Right ventricle myocardium superior (tissue), 1 donor: ENCODE measurements around the gene SLC17A7. TPM values are rescaled to one million over a fixed set of nuclear protein-coding genes. Genes with fewer than 3 reads are reported as not detected.
A peak's percentile ranks its signal among the peaks of the same experiment; 100 is the strongest.

Experiments used
- ATAC-seq: fragments of 200-7000 bp; cut with Tn5 transposase; one replicate; pipeline ENCODE4 v1.9.1; 2020; ENCODE audit warnings: mild to moderate bottlenecking; ENCODE audit not compliant: poor library complexity
- DNase-seq: peaks from one replicate; pipeline ENCODE4 v3.0.0-alpha.2; 2020
- intact Hi-C: fragments of 100-400 bp; cut with DNase I; formaldehyde crosslinking; loops from one replicate; pipeline ENCODE4 v1.11.2; 2022
- total RNA-seq: library from RNA; stranded (reverse); fragmentation: NEBNext Ultra II Directional; extraction: Animal tissue kit (Norgen Biotek cat#: 25700); gene quantifications from one replicate; pipeline ENCODE4 v1.2.1, GENCODE V29; 2021
- donor health status: DM: no; HTN: yes; CAD: no; lungs with severe emphysema.

Gene SLC17A7
- total RNA-seq, 1 donor from 2014 or later = 1.8 TPM

- intact Hi-C loops = no loop called here
- no peak for ATAC-seq
- DNase-seq = no peak
These were observed 21.1 kb downstream of the SLC17A7 start for GRCh38 chr19:49420227-49420626.

DNA sequence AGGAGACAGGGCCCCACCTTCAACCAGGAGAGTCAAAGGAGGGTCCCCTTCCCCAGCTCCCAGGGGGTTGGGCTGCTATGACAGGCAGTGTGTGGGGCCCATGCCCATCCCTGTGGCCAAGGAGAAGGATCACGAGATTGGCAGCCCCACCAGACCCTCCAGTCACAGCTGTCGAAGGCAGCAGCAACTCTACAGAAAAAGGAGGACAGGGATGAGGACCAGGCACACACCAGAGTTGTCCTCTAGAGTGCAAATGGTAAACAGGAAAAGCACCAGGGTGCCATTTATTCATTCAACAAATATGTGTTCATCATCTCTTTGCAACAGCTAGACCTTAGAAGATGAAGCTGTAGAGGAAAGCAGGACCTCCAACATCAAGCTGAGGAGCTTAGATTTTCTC is 22.2 kb downstream of the SLC17A7 start:
- ATAC-seq (no peak), DNase-seq (no peak)
- intact Hi-C loops = no loop called here

DNA sequence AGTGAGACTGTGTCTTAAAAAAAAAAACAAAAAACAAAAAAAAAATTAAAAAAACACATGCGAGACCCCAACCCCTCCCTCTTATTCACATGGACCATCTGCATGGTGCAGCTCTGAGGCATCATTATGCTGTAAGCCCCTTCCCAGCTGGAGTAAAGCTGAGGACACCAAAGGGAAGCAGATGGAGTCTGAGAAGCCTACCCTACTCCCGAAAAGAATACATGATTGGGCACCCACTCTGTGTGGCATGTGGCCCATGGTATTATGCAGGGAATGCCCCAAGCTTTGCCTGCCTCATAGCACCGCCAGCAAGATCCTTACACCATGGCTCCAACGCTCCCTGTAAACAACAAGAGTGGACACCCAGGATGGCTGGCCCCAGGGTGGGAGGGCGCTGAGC is 22.8 kb downstream of the SLC17A7 start:
- intact Hi-C loops = no loop called here
- DNase-seq (no peak), ATAC-seq (no peak)

GRCh38 chr19:49417088-49417487 is 24.2 kb downstream of the SLC17A7 start:
- intact Hi-C loops = no loop called here
- no peak for ATAC-seq
- no peak for DNase-seq

DNA sequence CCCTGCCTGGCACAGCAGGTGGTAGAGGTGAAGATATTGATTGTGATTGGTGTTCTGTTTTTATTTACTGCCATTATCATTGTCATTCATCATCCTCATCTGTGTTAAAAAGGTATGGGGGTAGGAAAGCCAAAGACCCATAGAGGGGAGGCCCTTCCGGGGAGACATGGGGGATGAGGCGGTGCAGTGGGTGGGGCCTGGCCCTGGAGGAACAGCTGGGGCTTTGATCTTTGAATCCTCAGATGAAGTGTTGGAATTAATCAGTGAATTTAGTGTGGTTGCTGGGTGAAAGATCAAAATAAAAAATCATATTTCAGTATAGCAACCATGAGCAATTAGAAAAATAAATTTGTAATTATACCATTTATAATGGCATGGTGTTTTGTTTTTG is 25.5 kb downstream of the SLC17A7 start:
- intact Hi-C loops = no loop called here
- no peak for ATAC-seq
- DNase-seq = no peak

GRCh38 chr19:49415102-49415809 is 26.1 kb downstream of the SLC17A7 start:
- ATAC-seq = no peak
- DNase-seq = no peak
- intact Hi-C loops = no loop called here

- intact Hi-C loops = no loop called here
- ATAC-seq = no peak
- no peak for DNase-seq
These were observed 27.1 kb downstream of the SLC17A7 start for GRCh38 chr19:49414256-49414655.

- intact Hi-C loops = no loop called here
- no peak for DNase-seq
- ATAC-seq = peak; percentile 18
These were observed 28.0 kb downstream of the SLC17A7 start for GRCh38 chr19:49413348-49413747.

DNA sequence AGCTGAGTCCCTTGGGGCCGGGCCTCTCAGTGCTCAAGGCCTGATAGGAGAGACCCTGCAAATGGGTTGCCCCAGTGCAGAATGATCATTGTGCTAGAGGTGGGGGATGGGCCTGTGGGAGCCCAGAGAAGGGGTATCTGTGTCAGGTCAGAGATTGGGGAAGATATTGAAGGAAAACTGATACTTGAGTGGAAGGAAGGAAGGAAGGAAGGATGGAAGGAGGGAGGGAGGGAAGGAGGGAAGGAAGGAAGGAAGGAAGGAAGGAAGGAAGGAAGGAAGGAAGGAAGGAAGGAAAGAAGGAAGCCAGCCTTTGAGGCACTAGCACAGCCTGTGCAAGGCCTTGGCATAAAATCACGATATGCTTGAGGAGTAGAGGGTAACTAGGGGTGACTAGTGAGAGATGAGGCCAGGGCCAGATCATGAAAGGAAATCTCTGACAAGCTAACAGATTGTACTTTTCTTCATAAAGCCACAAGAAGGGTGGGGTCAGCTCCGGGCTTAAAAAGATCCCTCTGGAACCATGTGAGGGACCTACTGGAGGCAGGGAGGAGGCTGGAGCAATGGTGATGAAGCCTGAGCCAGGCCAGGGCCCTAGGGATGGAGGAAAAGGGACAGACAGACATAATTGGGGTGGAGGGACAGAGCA is 29.5 kb downstream of the SLC17A7 start:
- ATAC-seq (no peak), DNase-seq (no peak)
- intact Hi-C loops = no loop called here

- ATAC-seq (no peak), DNase-seq (no peak)
- intact Hi-C loops = no loop called here
These were observed 31.8 kb downstream of the SLC17A7 start for GRCh38 chr19:49409441-49410029.

GRCh38 chr19:49408816-49409440 is 32.4 kb downstream of the SLC17A7 start:
- ATAC-seq (no peak), DNase-seq (no peak)
- intact Hi-C loops = no loop called here

GRCh38 chr19:49407482-49408015 is 33.8 kb downstream of the SLC17A7 start:
- ATAC-seq (no peak), DNase-seq (no peak)
- intact Hi-C loops = no loop called here

DNA sequence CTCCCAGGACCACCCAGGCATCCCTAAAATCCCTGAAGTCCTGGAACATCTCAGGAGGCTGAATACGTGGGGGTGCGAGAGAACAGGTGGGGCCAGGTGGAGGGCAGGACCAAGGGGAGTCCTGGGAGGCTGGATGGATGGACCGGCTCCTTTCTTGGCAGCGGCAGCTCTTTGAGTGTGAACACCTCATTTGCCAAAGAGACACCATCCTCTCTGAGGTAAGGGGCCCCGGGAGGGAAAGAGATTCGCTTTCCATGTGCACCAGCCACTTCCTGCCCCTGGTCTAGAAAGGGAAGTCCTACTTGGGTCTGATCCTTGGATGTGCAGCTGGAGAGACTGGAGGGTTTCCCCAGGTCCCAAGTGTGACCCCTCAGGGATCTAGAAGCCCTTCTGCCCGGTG is 34.2 kb downstream of the SLC17A7 start:
- no peak for ATAC-seq
- intact Hi-C loops = no loop called here
- no peak for DNase-seq

- intact Hi-C loops = no loop called here
- no peak for ATAC-seq
- DNase-seq = no peak
These were observed 37.7 kb downstream of the SLC17A7 start for GRCh38 chr19:49403404-49404187.

GRCh38 chr19:49400029-49400428 is 41.3 kb downstream of the SLC17A7 start:
- intact Hi-C loops = no loop called here
- DNase-seq = no peak
- no peak for ATAC-seq

DNA sequence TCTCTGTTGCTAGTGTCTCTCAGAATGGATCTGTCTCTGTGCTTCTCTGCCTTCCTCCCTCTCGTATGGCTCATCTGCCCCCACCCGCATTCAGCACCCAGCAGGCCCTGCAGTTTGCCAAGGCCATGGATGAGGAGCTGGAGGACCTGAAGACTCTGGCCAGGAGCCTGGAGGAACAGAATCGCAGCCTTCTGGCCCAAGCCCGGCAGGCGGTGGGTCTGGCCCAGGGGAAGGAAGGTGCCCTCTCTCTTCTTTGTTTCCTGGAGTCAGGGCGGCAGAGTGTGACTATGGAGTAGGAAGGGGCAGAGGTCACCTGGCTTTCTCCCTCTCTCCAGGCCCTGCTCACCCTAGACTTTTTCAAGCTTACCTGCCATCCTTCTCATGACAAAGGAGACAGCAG is 42.4 kb downstream of the SLC17A7 start:
- intact Hi-C loops = loop anchor here (10.0 kb wide), 1 partner anchor 146 kb away; no protein-coding TSS in a partner anchor

DNA sequence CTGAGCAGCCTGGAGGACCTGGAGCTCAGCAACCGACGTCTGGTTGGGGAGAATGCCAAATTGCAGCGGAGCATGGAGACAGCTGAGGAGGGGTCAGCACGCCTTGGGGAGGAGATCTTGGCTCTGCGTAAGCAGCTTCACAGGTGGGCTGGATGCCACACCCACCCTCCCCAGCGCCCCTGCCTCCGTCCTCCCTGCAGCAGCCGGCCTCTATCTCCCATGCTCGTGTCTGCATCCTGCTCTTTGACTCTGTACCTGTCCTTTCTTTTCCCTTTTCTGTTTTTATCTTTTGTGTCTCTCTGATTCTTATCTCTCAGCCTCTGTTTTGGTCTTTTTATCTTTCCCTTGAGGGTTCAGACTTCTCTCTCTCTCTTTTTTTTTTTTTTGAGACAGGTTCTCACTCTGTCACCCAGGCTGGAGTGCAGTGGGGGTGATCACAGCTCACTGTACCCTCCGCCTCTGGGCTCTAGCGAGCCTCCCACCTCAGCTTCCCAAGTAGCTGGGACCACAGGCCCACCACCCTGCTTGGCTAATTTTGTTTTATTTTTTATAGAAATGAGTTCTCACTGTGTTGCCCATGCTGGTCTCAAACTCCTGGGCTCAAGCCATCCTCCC is 43.2 kb downstream of the SLC17A7 start:
- intact Hi-C loops = loop anchor here (10.0 kb wide), 1 partner anchor 147 kb away; no protein-coding TSS in a partner anchor
- DNase-seq (no peak), ATAC-seq (no peak)

More for the DNA sequence above, 42.4 kb downstream of the SLC17A7 start:
- DNase-seq = no peak
- no peak for ATAC-seq
